HEK293T (cell line): ENCODE data around the gene ZNF549.

ENCODE experiments used
- BHLHE40 ChIP-seq: fragments of 450-650 bp; IDR thresholded peaks from 2 replicates; pipeline ENCODE4 v1.6.1; 2016; ENCODE audit warnings: mild to moderate bottlenecking, moderate library complexity, borderline replicate concordance
- FOXM1 ChIP-seq: fragments of 450-650 bp; IDR thresholded peaks from 2 replicates; pipeline ENCODE4 v1.6.1; 2017; ENCODE audit warnings: mild to moderate bottlenecking, borderline replicate concordance
- HDGF ChIP-seq: fragments of 450-650 bp; IDR thresholded peaks from 2 replicates; pipeline ENCODE4 v1.6.1; 2017; ENCODE audit warnings: antibody characterized with exemption, borderline replicate concordance
- LEF1 ChIP-seq: fragments of 450-650 bp; IDR thresholded peaks from 2 replicates; pipeline ENCODE4 v1.6.1; 2017; ENCODE audit warnings: mild to moderate bottlenecking, borderline replicate concordance
- SP1 ChIP-seq: fragments of 450-650 bp; IDR thresholded peaks from 2 replicates; pipeline ENCODE4 v1.6.1; 2017
- TARDBP ChIP-seq: fragments of 450-650 bp; IDR thresholded peaks from 2 replicates; pipeline ENCODE4 v1.6.1; 2016

- TF ChIP-seq BHLHE40 (no peak), LEF1 (no peak), SP1 (no peak), HDGF (no peak), FOXM1 (no peak), TARDBP (no peak)
Measured at GRCh38 chr19:57552432-57552831, 25.3 kb downstream of the ZNF549 start.
